K562 (cell line): ENCODE results near the gene USF2. TPM values are rescaled to one million over a fixed set of nuclear protein-coding genes. Genes with fewer than 3 reads are reported as not detected.

Experiments used
- BRF2 ChIP-seq: IDR thresholded peaks from 3 replicates; pipeline ENCODE4 v1.6.1; 2011; ENCODE audit warnings: borderline replicate concordance, mild to moderate bottlenecking; ENCODE audit not compliant: insufficient read length, insufficient read depth
- CLOCK ChIP-seq: fragments of 250-450 bp; sonication (Bioruptor Pico); IDR thresholded peaks from 2 replicates; pipeline ENCODE4 v1.4.0; 2020; ENCODE audit warnings: mild to moderate bottlenecking, moderate library complexity, borderline replicate concordance
- MNT ChIP-seq, 2 experiments: fragments of 450-650 bp; conservative IDR thresholded peaks; 2 replicates each; pipeline ENCODE4 v1.6.1; 2017; ENCODE audit warnings: mild to moderate bottlenecking in 2 of 2, moderate library complexity in 2 of 2
- RFX5 ChIP-seq: IDR thresholded peaks from 2 replicates; pipeline ENCODE4 v1.6.1; 2011; ENCODE audit warnings: low read depth, mild to moderate bottlenecking, improper control_type of control experiment, low read length
- ZNF324 ChIP-seq: fragments of 250-450 bp; sonication (Bioruptor Pico); IDR thresholded peaks from 2 replicates; pipeline ENCODE4 v1.4.0; 2020; ENCODE audit warnings: mild to moderate bottlenecking
- polyA plus RNA-seq, 8 experiments: library from polyadenylated mRNA; depleted of rRNA in 4 of 8; stranded (reverse) in 5 of 8; unstranded in 3 of 8; fragments of >200 nt; fragmentation: Nextera tagmentation in 2 of 8; fragmentation: Illumina TruSeq in 1 of 8; extraction: Ambion mirVana in 2 of 8; extraction: Trizol in 1 of 8; gene quantifications; 2 replicates each; pipeline versions ENCODE4 v1.2.1 to v1.2.3, GENCODE V29; 2011 to 2014; ENCODE audit warnings: inconsistent platforms in 1 of 8, missing spikeins in 1 of 8
- total RNA-seq, 7 experiments: library from RNA; depleted of rRNA in 6 of 7; stranded (reverse); fragments of >200 nt in 6 of 7; fragmentation: Illumina TruSeq in 2 of 7; extraction: Trizol in 2 of 7; gene quantifications; 2 replicates each; pipeline versions ENCODE4 v1.2.1 to v1.2.3, GENCODE V29; 2011 to 2021; ENCODE audit warnings: low replicate concordance in 1 of 7
- TF ChIP-seq, protein P1 (sequence below), 3 experiments: fragments of 200-800 bp in 1 of 3; fragments of 250-450 bp in 1 of 3; fragments of 450-650 bp in 1 of 3; sonication (Bioruptor Pico) in 1 of 3; sonication (Bioruptor generic) in 1 of 3; formaldehyde crosslinking in 1 of 3; IDR thresholded peaks; 2 replicates each; pipeline versions ENCODE4 v1.6.1 to v1.8.0; 2016 to 2022; ENCODE audit warnings: mild to moderate bottlenecking in 2 of 3, missing genetic modification characterization in 2 of 3, missing compliant biosample characterization in 1 of 3, moderate library complexity in 1 of 3
- TF ChIP-seq, protein P2 (sequence below): fragments of 250-450 bp; sonication (Bioruptor Pico); IDR thresholded peaks from 2 replicates; pipeline ENCODE4 v1.5.0; 2021; ENCODE audit warnings: mild to moderate bottlenecking, moderate library complexity
- TF ChIP-seq, protein P3 (sequence below): sonication (generic); formaldehyde crosslinking; IDR thresholded peaks from 2 replicates; pipeline ENCODE4 v1.8.1; 2023; ENCODE audit warnings: mild to moderate bottlenecking, missing genetic modification reagents

USF2 gene
- total and polyA plus RNA-seq, 9 of the 15 experiments (the other 6 are each of a cell fraction or from before 2014, with no cell fraction given) = 0.27 to 93.7 (median 58.4) TPM

GRCh38 chr19:35309481-35310279 is 40.9 kb downstream of the USF2 start (continued):
- TF ChIP-seq, protein P1, sequence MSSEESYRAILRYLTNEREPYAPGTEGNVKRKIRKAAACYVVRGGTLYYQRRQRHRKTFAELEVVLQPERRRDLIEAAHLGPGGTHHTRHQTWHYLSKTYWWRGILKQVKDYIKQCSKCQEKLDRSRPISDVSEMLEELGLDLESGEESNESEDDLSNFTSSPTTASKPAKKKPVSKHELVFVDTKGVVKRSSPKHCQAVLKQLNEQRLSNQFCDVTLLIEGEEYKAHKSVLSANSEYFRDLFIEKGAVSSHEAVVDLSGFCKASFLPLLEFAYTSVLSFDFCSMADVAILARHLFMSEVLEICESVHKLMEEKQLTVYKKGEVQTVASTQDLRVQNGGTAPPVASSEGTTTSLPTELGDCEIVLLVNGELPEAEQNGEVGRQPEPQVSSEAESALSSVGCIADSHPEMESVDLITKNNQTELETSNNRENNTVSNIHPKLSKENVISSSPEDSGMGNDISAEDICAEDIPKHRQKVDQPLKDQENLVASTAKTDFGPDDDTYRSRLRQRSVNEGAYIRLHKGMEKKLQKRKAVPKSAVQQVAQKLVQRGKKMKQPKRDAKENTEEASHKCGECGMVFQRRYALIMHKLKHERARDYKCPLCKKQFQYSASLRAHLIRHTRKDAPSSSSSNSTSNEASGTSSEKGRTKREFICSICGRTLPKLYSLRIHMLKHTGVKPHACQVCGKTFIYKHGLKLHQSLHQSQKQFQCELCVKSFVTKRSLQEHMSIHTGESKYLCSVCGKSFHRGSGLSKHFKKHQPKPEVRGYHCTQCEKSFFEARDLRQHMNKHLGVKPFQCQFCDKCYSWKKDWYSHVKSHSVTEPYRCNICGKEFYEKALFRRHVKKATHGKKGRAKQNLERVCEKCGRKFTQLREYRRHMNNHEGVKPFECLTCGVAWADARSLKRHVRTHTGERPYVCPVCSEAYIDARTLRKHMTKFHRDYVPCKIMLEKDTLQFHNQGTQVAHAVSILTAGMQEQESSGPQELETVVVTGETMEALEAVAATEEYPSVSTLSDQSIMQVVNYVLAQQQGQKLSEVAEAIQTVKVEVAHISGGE (CRISPR knock-in tag; IDR thresholded peaks at IDR 0.05) = peak in 1 of 3 experiments; percentile 81; a peak in 2 of 6 replicates
- TF ChIP-seq CLOCK (CRISPR knock-in tag) = no peak
- peak in 1 of 2 experiments; percentile 6; a peak in 1 of 4 replicates for TF ChIP-seq MNT (conservative IDR thresholded peaks at IDR 0.05)
- TF ChIP-seq, protein P2, sequence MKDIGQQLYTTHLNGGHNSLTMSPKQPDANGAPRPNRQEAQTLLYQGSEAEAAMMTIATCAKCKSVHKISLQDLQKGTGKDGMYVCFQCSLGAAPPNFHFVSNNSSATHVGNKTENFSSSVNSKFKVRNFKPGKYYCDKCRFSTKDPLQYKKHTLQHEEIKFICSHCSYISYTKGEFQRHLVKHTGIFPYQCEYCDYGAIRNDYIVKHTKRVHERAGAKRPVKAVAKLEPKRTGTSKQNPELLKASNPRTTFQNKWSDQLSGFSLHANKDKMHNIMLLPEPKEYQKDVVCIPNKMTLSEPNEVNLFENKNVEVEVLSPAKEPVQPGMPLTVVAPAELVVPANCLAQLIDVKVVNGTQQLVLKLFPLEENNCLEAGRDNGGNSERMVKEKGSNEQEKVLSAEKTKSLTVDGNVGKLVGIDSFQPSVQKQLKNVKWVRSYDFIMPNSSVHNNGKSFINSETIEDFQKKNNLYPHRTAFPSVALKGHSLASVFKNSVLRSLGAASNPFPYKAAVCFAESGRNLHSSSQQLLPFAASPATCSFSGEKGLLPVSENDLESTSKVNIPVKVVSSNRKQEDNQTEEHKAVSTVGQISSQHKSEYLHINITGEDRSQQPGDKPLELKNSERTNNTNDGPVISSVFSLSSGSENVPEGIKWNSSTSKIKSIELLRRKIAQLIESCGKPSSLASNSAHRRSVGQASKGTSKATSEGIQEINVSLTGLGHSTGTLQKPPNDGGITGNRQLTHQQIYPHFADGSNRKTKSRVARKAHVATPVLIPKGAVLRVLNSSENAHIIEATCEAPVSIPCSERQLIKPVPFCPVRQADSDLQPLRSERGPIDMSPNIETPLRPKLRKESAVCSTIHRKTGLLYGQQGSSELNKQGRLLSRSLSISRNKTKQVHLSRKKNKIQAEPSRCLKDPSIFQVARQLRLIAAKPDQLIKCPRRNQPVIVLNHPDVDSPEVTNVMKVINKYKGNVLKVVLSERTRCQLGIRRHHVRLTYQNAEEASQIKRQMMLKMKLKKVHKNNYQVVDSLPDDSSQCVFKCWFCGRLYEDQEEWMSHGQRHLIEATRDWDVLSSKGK (CRISPR knock-in tag) = no peak
- no peak for TF ChIP-seq RFX5
- no peak for TF ChIP-seq ZNF324
- TF ChIP-seq, protein P3, sequence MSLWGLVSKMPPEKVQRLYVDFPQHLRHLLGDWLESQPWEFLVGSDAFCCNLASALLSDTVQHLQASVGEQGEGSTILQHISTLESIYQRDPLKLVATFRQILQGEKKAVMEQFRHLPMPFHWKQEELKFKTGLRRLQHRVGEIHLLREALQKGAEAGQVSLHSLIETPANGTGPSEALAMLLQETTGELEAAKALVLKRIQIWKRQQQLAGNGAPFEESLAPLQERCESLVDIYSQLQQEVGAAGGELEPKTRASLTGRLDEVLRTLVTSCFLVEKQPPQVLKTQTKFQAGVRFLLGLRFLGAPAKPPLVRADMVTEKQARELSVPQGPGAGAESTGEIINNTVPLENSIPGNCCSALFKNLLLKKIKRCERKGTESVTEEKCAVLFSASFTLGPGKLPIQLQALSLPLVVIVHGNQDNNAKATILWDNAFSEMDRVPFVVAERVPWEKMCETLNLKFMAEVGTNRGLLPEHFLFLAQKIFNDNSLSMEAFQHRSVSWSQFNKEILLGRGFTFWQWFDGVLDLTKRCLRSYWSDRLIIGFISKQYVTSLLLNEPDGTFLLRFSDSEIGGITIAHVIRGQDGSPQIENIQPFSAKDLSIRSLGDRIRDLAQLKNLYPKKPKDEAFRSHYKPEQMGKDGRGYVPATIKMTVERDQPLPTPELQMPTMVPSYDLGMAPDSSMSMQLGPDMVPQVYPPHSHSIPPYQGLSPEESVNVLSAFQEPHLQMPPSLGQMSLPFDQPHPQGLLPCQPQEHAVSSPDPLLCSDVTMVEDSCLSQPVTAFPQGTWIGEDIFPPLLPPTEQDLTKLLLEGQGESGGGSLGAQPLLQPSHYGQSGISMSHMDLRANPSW (CRISPR knock-in tag) = no peak
- TF ChIP-seq BRF2 = no peak
